ENCODE measurements around the gene DACH1. TPM values are rescaled to one million over a fixed set of nuclear protein-coding genes. Genes with fewer than 3 reads are reported as not detected.

The DACH1 gene
- total RNA-seq, 1 experiment from 2014 or later, result not detected

GRCh38 chr13:71489041-71489440, 378.0 kb downstream of the DACH1 start:
- Histone ChIP-seq H3K79me2 (ENCODE audit: low read length) (no peaks in the 10 kb centered on the region), H3K27ac (ENCODE audit: low read length) (no peak overlapping the region), H3K4me1 (ENCODE audit: insufficient read depth, low read length) (no peaks in the 10 kb centered on the region), H4K20me1 (ENCODE audit: low read length) (no peaks in the 10 kb centered on the region), H2AFZ (ENCODE audit: low read length) (no peak overlapping the region), H3K9ac (ENCODE audit: low read length) (no peak overlapping the region), H3K9me2 (replicated peaks; ENCODE audit: low read length) (no peaks in the 10 kb centered on the region), H3F3A (ENCODE audit: low read length, unreplicated experiment) (no peaks in the 10 kb centered on the region), H3K9me3 (ENCODE audit: low read length) (no peaks in the 10 kb centered on the region), H3K27me3 (ENCODE audit: low read length) (no peaks in the 10 kb centered on the region), H3K4me3 (ENCODE audit: low read length) (no peak overlapping the region), H3K36me3 (ENCODE audit: low read depth, low read length) (no peaks in the 10 kb centered on the region), H3K4me2 (ENCODE audit: low read length) (no peak overlapping the region)
- TF ChIP-seq CTCF (conservative IDR thresholded peaks at IDR 0.05; ENCODE audit: low read depth, low read length), result no peak
- no peak for TF ChIP-seq EZH2phosphoT487 (IDR thresholded peaks at IDR 0.05; ENCODE audit: borderline replicate concordance, low read length)
- no peak for TF ChIP-seq EZH2 (IDR thresholded peaks at IDR 0.05; ENCODE audit: low read length, unreplicated experiment)
- POLR2A ChIA-PET (ENCODE audit: unreplicated experiment), result no interaction called here
- intact Hi-C loops (cut with micrococcal nuclease), result no loop called here
- DNase-seq (no peak), ATAC-seq (no peak)
- CTCF ChIA-PET, result no interaction called here
- no TSS peak for BruUV-seq (replicated peaks)

GRCh38 chr13:71488201-71488600, 378.8 kb downstream of the DACH1 start:
- DNase-seq (no peak), ATAC-seq (no peak)
- no peaks in the 10 kb centered on the region for H4K20me1 ChIP-seq (ENCODE audit: low read length)
- no peaks in the 10 kb centered on the region for H3K9me2 ChIP-seq (replicated peaks; ENCODE audit: low read length)
- H2AFZ ChIP-seq (ENCODE audit: low read length), result no peak overlapping the region
- H3K27me3 ChIP-seq (ENCODE audit: low read length), result no peaks in the 10 kb centered on the region
- intact Hi-C loops (cut with micrococcal nuclease), result no loop called here
- H3K4me2 ChIP-seq (ENCODE audit: low read length), result no peak overlapping the region
- H3K4me3 ChIP-seq (ENCODE audit: low read length), result no peak overlapping the region
- no TSS peak for BruUV-seq (replicated peaks)
- H3K36me3 ChIP-seq (ENCODE audit: low read depth, low read length), result no peaks in the 10 kb centered on the region
- CTCF ChIA-PET, result no interaction called here
- no peaks in the 10 kb centered on the region for H3K9me3 ChIP-seq (ENCODE audit: low read length)
- H3K27ac ChIP-seq (ENCODE audit: low read length), result no peak overlapping the region
- H3F3A ChIP-seq (ENCODE audit: low read length, unreplicated experiment), result no peaks in the 10 kb centered on the region
- POLR2A ChIA-PET (ENCODE audit: unreplicated experiment), result no interaction called here
- no peaks in the 10 kb centered on the region for H3K4me1 ChIP-seq (ENCODE audit: insufficient read depth, low read length)
- H3K79me2 ChIP-seq (ENCODE audit: low read length), result no peaks in the 10 kb centered on the region
- TF ChIP-seq CTCF (conservative IDR thresholded peaks at IDR 0.05; ENCODE audit: low read depth, low read length) (no peak), EZH2phosphoT487 (IDR thresholded peaks at IDR 0.05; ENCODE audit: borderline replicate concordance, low read length) (no peak), EZH2 (IDR thresholded peaks at IDR 0.05; ENCODE audit: low read length, unreplicated experiment) (no peak)
- no peak overlapping the region for H3K9ac ChIP-seq (ENCODE audit: low read length)

GRCh38 chr13:71485913-71486312, 381.1 kb downstream of the DACH1 start:
- no peaks in the 10 kb centered on the region for H3K9me3 ChIP-seq (ENCODE audit: low read length)
- ATAC-seq (no peak), DNase-seq (no peak)
- BruUV-seq (replicated peaks), result no TSS peak
- no peaks in the 10 kb centered on the region for H3K27me3 ChIP-seq (ENCODE audit: low read length)
- ChIA-PET CTCF (no interaction called here), POLR2A (ENCODE audit: unreplicated experiment) (no interaction called here)
- no peaks in the 10 kb centered on the region for H3K9me2 ChIP-seq (replicated peaks; ENCODE audit: low read length)
- no peaks in the 10 kb centered on the region for H3F3A ChIP-seq (ENCODE audit: low read length, unreplicated experiment)
- intact Hi-C loops (cut with micrococcal nuclease), result no loop called here
- no peak overlapping the region for H3K27ac ChIP-seq (ENCODE audit: low read length)
- no peak overlapping the region for H2AFZ ChIP-seq (ENCODE audit: low read length)
- H3K79me2 ChIP-seq (ENCODE audit: low read length), result no peaks in the 10 kb centered on the region
- H3K4me2 ChIP-seq (ENCODE audit: low read length), result no peak overlapping the region
- TF ChIP-seq CTCF (conservative IDR thresholded peaks at IDR 0.05; ENCODE audit: low read depth, low read length) (no peak), EZH2 (IDR thresholded peaks at IDR 0.05; ENCODE audit: low read length, unreplicated experiment) (no peak), EZH2phosphoT487 (IDR thresholded peaks at IDR 0.05; ENCODE audit: borderline replicate concordance, low read length) (no peak)
- H3K9ac ChIP-seq (ENCODE audit: low read length), result no peak overlapping the region
- no peaks in the 10 kb centered on the region for H3K36me3 ChIP-seq (ENCODE audit: low read depth, low read length)
- no peak overlapping the region for H3K4me3 ChIP-seq (ENCODE audit: low read length)
- H4K20me1 ChIP-seq (ENCODE audit: low read length), result no peaks in the 10 kb centered on the region
- no peaks in the 10 kb centered on the region for H3K4me1 ChIP-seq (ENCODE audit: insufficient read depth, low read length)

Measured in PC-3 (cell line).